ENCODE results near the gene PPM1L.

The PPM1L gene

GRCh38 chr3:161051856-161052255, 295.8 kb downstream of the PPM1L start:
- DNase-seq: no peak

GRCh38 chr3:161054860-161055604, 299.0 kb downstream of the PPM1L start:
- no peak for DNase-seq

- no peak for DNase-seq
These were observed 308.4 kb downstream of the PPM1L start for GRCh38 chr3:161064413-161064812.

GRCh38 chr3:161066930-161067329, 310.9 kb downstream of the PPM1L start:
- no peak for DNase-seq

- DNase-seq: no peak
These were observed 311.3 kb downstream of the PPM1L start for GRCh38 chr3:161067335-161067734.

- peak; percentile 5 for DNase-seq
These were observed 313.6 kb downstream of the PPM1L start for GRCh38 chr3:161069511-161070251.

GRCh38 chr3:161070252-161070930, 314.4 kb downstream of the PPM1L start:
- no peak for DNase-seq

- DNase-seq: no peak
These were observed 315.1 kb downstream of the PPM1L start for GRCh38 chr3:161070980-161071663.

GRCh38 chr3:161072211-161072621, 316.2 kb downstream of the PPM1L start:
- no peak for DNase-seq

GRCh38 chr3:161072751-161073150, 316.7 kb downstream of the PPM1L start:
- no peak for DNase-seq

GRCh38 chr3:161073181-161073580, 317.1 kb downstream of the PPM1L start:
- DNase-seq: no peak

- no peak for DNase-seq
These were observed 325.6 kb downstream of the PPM1L start for GRCh38 chr3:161081633-161082032.

- no peak for DNase-seq
These were observed 326.0 kb downstream of the PPM1L start for GRCh38 chr3:161082063-161082462.

- no peak for DNase-seq
These were observed 327.1 kb downstream of the PPM1L start for GRCh38 chr3:161083131-161083530.

- DNase-seq: no peak
These were observed 328.2 kb downstream of the PPM1L start for GRCh38 chr3:161084277-161084676.

- no peak for DNase-seq
These were observed 337.9 kb downstream of the PPM1L start for GRCh38 chr3:161093895-161094294.

- no peak for DNase-seq
These were observed 340.8 kb downstream of the PPM1L start for GRCh38 chr3:161096771-161097367.

- no peak for DNase-seq
These were observed 345.0 kb downstream of the PPM1L start for GRCh38 chr3:161100994-161101393.

- no peak for DNase-seq
These were observed 345.6 kb downstream of the PPM1L start for GRCh38 chr3:161101609-161102008.

- no peak for DNase-seq
These were observed 347.9 kb downstream of the PPM1L start for GRCh38 chr3:161103776-161104385.

- no peak for DNase-seq
These were observed 348.8 kb downstream of the PPM1L start, which contains the start of gene B3GALNT1 for GRCh38 chr3:161104561-161105551. Gene B3GALNT1, minus strand, starts transcription at chr3:161105349. Its CDS starts 18,595 bp downstream, at chr3:161086754.
